Effector memory CD4-positive, alpha-beta T cell (primary cell): Measurements from ENCODE around the gene COL25A1.
"Not testable (repeated sequence)": the region's sequence is repeated elsewhere in the genome, so short reads cannot be mapped to it uniquely, and the experiment has no call there.

Experiments
- DNase-seq, 3 donors: peaks; one replicate each; pipeline ENCODE4 v3.0.0-alpha.2; 2020
- H3K27ac ChIP-seq: 2 replicates; pipeline ENCODE4 v1.7.0; 2013; ENCODE audit warnings: mild to moderate bottlenecking, low read length, moderate library complexity; ENCODE audit not compliant: insufficient read depth, poor library complexity, severe bottlenecking
- H3K27me3 ChIP-seq: replicated peaks from 2 replicates; pipeline ENCODE4 v1.7.0; 2013; ENCODE audit warnings: mild to moderate bottlenecking, low read length; ENCODE audit not compliant: insufficient read depth, control insufficient read depth, poor library complexity, severe bottlenecking
- H3K36me3 ChIP-seq: 2 replicates; pipeline ENCODE4 v1.7.0; 2013; ENCODE audit warnings: mild to moderate bottlenecking, low read length, moderate library complexity; ENCODE audit not compliant: control insufficient read depth, insufficient read depth
- H3K4me1 ChIP-seq: 2 replicates; pipeline ENCODE4 v1.7.0; 2013; ENCODE audit warnings: low read length, mild to moderate bottlenecking; ENCODE audit not compliant: control insufficient read depth, insufficient read depth, poor library complexity, severe bottlenecking
- H3K4me3 ChIP-seq: 2 replicates; pipeline ENCODE4 v1.7.0; 2013; ENCODE audit warnings: low read length, low read depth, mild to moderate bottlenecking; ENCODE audit not compliant: insufficient read depth, poor library complexity, severe bottlenecking
- H3K9me3 ChIP-seq: 2 replicates; pipeline ENCODE4 v1.7.0; 2013; ENCODE audit warnings: mild to moderate bottlenecking, low read length, moderate library complexity; ENCODE audit not compliant: control insufficient read depth

Gene COL25A1

DNA sequence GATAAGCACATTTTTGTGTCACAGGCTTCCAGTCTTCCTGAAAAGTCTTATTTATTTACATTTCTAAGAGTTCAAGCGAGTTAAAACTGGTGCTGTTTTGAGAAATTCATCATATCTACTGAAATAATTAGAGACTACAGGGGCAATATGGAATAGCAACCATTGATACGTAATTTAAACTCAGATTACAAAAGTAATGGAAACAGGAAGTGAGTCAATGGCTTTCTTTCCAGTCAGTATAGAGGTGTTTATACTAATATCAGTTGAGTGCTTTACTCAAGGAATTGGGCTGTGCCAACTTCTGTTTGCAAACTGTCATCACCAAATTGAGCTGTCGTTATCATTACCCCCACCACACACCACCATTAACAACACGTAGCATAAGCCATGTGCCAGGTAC is 222.7 kb downstream of the COL25A1 start:
- Histone ChIP-seq H3K9me3 (no peaks in the 10 kb centered on the region), H3K36me3 (no peaks in the 10 kb centered on the region), H3K4me1 (no peaks in the 10 kb centered on the region), H3K27ac (no peak overlapping the region), H3K27me3 (no peaks in the 10 kb centered on the region), H3K4me3 (no peak overlapping the region)
- no peak for DNase-seq

DNA sequence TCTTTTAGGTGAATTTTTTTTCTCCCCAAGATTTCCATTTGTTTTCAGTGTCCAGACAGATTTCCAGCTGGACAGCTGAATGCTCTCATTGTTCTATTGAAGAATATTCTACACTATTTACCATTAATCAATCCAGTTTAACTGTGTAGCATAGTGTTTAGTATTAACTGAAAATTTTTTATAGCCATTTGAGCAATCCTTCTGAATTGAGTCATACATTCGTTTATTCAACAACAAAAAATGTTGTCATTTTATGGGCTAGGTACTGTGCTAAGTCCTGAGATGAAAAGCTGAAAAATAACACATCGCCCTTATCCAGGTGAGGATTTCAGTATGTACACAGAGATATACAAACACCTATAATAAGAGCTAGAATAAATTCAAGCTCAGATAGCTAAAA is 223.3 kb downstream of the COL25A1 start:
- DNase-seq, result no peak
- no peak overlapping the region for H3K4me3 ChIP-seq
- H3K4me1 ChIP-seq, result no peaks in the 10 kb centered on the region
- no peak overlapping the region for H3K27ac ChIP-seq
- H3K36me3 ChIP-seq, result no peaks in the 10 kb centered on the region
- H3K9me3 ChIP-seq, result no peaks in the 10 kb centered on the region
- H3K27me3 ChIP-seq, result no peaks in the 10 kb centered on the region

DNA sequence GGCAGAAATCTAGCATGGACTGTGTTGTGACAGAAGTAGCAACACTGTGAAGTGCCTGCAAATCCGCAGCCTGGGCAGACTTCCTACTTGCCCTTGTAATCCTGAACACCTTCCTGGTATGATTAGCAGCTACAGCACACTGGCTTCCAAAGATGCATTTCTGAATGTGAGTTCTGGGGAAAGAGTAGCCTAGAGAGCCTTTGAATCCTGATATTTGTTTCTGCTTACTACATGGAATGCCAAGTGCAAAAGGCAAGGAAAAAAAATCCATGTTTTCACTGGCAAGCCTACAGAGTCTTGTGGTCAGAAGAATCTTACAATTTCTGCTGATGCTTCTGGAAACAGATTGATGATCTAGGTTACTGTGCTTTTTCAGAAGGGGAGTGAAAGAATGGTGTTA is 223.7 kb downstream of the COL25A1 start:
- H3K4me3 ChIP-seq, result no peak overlapping the region
- H3K27me3 ChIP-seq, result no peaks in the 10 kb centered on the region

DNA sequence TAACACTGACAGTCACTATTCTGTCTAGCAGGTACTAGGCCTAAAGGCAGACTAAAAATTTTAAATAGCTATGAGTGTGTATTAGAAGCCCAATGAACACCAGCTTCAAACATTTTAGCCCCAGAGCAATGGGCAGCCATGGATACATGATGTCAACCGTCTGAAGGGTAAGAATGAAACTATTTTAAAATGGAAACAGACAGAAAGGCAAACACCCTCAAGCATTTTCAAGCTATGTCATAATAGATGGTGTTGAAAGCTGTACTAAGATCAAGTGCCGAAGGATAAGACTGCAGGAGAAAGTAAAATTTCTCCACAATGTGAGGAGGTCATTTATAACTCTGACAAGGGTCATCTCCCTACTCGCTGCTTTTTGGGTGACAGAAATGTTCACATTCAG is 225.0 kb downstream of the COL25A1 start:
- H3K36me3 ChIP-seq, result no peaks in the 10 kb centered on the region
- no peak overlapping the region for H3K27ac ChIP-seq
- H3K4me1 ChIP-seq, result no peaks in the 10 kb centered on the region
- no peak for DNase-seq
- H3K4me3 ChIP-seq, result no peak overlapping the region
- H3K9me3 ChIP-seq, result no peaks in the 10 kb centered on the region
- no peaks in the 10 kb centered on the region for H3K27me3 ChIP-seq

More for the DNA sequence above, 223.7 kb downstream of the COL25A1 start:
- no peak overlapping the region for H3K27ac ChIP-seq
- H3K36me3 ChIP-seq, result no peaks in the 10 kb centered on the region
- DNase-seq, result no peak
- H3K4me1 ChIP-seq, result no peaks in the 10 kb centered on the region
- H3K9me3 ChIP-seq, result no peaks in the 10 kb centered on the region

DNA sequence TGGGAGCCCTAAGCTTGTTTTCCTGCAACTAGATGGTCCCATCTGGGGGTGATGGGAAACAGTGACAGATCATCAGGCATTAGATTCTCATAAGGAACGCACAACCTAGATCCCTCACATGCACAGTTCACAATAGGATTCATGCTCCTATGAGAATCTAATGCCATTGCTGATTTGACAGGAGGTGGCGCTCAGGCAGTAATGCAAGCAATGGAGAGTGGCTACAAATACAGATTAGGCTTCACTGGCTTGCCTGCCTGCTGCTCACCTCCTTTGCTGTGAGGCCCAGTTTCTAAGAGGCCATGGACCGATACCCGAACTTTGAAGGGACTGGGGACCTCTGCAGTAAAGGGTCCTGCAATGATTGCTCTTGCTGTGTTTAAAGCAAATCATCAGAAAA is 225.7 kb downstream of the COL25A1 start:
- not testable (repeated sequence) for H3K36me3 ChIP-seq, DNase-seq, H3K4me1 ChIP-seq, H3K27ac ChIP-seq, H3K27me3 ChIP-seq, H3K9me3 ChIP-seq, H3K4me3 ChIP-seq

DNA sequence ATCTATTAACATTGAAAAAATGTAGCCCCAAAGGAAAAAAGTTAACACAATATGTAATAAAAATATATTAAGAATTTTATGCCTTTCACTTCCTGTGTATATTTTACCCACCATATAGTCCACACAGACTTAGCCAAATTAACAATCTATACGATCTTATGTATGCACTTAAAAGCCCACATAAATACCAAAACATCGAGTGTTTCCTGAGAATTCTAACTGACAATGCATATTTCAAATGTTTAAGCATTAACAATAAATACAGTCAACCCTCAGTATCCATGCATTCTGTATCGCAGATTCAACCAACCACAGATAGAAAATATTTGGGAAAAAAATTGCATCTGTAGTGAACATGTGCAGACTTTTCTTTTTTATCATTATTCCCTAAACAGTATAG is 226.8 kb downstream of the COL25A1 start:
- no peak for DNase-seq
- Histone ChIP-seq H3K27ac (no peak overlapping the region), H3K9me3 (no peaks in the 10 kb centered on the region), H3K27me3 (no peaks in the 10 kb centered on the region), H3K4me3 (no peak overlapping the region), H3K4me1 (no peaks in the 10 kb centered on the region), H3K36me3 (no peaks in the 10 kb centered on the region)

DNA sequence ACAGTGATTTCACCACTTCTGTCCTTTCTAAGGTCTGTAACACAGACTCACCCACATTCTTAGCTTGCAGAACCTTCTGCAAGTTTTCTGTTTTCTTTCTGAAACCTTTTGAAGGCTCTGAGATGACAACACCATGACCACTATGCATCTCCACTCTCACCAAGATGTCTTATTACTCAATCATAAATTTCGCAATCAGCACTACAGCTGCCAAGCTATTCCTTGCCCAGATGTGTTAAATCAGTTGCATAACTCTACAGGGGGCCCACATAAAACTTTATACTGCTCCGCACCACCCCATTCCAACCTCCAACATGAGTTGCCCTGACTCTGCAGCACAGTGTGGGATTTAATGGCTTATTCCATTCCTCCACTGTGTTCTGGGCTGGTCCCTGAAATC is 229.9 kb downstream of the COL25A1 start:
- Histone ChIP-seq H3K4me1 (no peaks in the 10 kb centered on the region), H3K36me3 (no peaks in the 10 kb centered on the region), H3K27ac (no peak overlapping the region), H3K9me3 (no peaks in the 10 kb centered on the region), H3K4me3 (no peak overlapping the region), H3K27me3 (no peaks in the 10 kb centered on the region)
- DNase-seq, result no peak

DNA sequence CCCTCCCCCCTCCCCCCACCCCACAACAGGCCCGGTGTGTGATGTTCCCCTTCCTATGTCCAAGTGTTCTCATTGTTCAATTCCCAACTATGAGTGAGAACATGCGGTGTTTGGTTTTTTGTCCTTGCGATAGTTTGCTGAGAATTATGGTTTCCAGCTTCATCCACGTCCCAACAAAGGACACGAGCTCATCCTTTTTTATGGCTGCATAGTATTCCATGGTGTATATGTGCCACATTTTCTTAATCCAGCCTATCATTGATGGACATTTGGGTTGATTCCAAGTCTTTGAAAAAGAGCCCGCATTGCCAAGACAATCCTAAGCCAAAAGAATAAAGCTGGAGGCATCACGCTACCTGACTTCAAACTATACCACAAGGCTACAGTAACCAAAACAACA is 231.8 kb downstream of the COL25A1 start:
- not testable (repeated sequence) for H3K27ac ChIP-seq, H3K4me1 ChIP-seq, H3K4me3 ChIP-seq, H3K36me3 ChIP-seq, H3K9me3 ChIP-seq, H3K27me3 ChIP-seq, DNase-seq

DNA sequence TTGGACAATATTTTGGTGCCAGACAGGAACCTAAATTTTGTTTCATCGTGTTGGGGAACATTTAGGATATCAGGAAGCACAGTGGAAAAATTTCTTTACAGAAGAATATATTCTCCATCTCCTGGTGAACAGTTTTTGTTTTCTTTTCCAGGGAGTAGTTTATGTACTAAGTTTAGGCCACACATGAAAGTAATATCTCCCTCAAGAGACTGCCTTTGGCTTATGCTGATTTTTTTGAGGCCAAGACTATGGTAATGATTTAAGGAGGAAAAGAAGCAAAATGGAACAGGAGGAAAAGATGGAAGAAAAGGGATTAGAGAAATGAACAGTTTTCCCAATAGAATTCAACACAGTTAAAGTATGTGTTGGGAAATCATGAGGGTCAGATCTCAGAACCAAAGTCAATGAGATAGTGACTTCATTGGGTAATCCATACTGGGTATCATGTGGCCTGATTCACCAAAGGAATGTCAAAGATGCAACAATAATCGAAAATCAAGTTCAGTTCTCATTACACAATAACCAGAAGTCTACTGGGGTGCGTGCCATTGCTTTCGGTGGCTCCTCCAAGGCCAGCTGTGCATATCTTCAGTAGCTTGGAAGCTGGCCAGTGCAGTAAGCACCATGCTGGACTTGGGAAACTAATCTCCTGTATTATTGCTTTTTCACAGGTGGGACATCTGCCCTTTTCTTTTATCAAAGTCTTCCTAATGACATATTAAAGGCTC is 234.8 kb downstream of the COL25A1 start:
- Histone ChIP-seq H3K4me1 (no peaks in the 10 kb centered on the region), H3K4me3 (no peak overlapping the region), H3K27ac (no peak overlapping the region), H3K27me3 (no peaks in the 10 kb centered on the region), H3K36me3 (no peaks in the 10 kb centered on the region), H3K9me3 (no peaks in the 10 kb centered on the region)
- no peak for DNase-seq

DNA sequence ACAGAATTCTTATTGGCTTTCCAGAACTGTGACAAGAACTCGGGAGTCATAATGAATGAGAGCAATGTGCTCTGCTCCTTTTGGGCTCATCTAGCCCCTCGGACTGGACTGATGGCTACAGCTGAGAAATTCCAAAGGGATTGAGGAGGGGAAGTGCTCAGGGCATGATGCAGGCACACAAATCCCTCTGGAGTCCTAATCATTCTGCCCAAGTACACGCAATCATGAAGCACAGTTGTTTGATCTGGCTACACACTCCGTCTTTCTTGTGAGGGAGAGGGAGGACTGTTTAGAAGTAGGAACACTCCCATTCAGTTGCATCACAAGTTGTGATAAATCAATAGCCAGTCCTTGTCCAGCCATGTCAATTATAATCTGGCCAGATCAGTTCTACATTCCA is 237.5 kb downstream of the COL25A1 start:
- no peak for DNase-seq
- Histone ChIP-seq H3K27me3 (no peaks in the 10 kb centered on the region), H3K4me3 (no peak overlapping the region), H3K36me3 (no peaks in the 10 kb centered on the region), H3K9me3 (no peaks in the 10 kb centered on the region), H3K4me1 (no peaks in the 10 kb centered on the region), H3K27ac (no peak overlapping the region)
